COLO668 (cell line): ENCODE data around the gene GNAO1.
A peak's percentile ranks its signal among the peaks of the same experiment; 100 is the strongest.

ENCODE experiments used
- DNase-seq: peaks from one replicate; lab custom pipeline; 2025; ENCODE audit not compliant: unreplicated experiment; lab: John Stamatoyannopoulos, UW

Gene GNAO1

DNA sequence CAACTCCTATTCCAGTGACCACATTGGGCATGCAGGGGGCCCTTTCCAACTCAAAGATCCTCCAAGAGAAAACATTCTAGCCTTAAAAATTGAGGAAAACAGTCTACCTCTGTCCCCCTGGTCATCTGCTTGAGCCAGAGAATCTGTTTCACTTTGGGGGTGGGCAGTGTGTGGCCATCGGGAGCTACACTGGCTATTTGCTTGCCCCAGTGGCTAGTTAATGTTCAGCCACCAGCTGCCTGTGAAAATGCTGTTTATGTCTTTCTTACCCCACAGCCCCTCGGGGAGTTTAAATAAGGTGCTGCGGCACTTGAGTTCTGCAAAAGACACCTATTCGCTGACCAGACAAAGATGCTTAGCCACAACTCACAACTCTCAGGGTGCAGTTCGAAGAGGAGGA is 43.4 kb downstream of the GNAO1 start:
- DNase-seq: no peak

- no peak for DNase-seq
Observed at GRCh38 chr16:56237451-56237930, 46.2 kb downstream of the GNAO1 start.

- no peak for DNase-seq
Observed at GRCh38 chr16:56238188-56238587, 46.9 kb downstream of the GNAO1 start.

- DNase-seq: no peak
Observed at GRCh38 chr16:56241596-56241995, 50.3 kb downstream of the GNAO1 start.

DNA sequence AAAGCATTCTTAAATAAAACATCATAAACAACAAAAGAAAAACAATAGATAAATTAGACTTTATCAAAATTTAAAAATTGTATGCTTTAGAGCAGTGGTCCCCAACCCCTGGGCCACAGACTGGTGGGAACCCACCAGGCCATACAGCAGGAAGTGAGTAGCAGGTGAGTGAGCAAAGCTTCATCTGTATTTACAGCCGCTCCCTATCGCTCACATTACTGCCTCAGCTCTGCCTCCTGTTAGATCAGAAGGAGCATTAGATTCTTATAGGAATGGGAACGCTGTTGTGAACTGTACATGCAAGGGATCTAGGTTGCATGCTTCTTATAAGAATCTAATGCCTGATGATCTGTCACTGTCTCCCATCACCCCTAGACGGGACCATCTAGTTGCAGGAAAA is 51.5 kb downstream of the GNAO1 start:
- DNase-seq: no peak

GRCh38 chr16:56244612-56245011 is 53.3 kb downstream of the GNAO1 start:
- DNase-seq: no peak

GRCh38 chr16:56245197-56245596 is 53.9 kb downstream of the GNAO1 start:
- no peak for DNase-seq

- DNase-seq: no peak
Observed at GRCh38 chr16:56246051-56246817, 54.9 kb downstream of the GNAO1 start.

DNA sequence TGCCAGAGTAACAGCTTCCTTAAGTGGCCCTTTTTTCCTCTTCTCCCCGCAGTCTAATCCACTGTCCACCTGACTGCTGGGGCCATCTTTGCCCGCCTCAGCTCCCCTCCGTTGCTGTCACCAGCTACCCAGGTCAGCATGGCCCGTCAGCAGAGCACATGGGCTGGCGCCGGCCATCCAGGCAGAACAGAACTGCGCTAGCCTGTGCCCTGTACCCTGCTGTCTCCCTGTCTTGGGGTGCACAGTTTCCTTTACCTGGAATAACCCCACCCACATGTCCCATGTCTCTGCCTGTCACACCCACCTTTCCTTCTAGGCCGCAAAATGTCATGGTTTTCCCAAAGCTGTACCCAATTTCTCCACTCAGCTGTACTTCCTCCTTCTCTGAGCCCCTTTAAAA is 55.7 kb downstream of the GNAO1 start:
- no peak for DNase-seq

GRCh38 chr16:56247808-56248207 is 56.5 kb downstream of the GNAO1 start:
- DNase-seq: no peak

DNA sequence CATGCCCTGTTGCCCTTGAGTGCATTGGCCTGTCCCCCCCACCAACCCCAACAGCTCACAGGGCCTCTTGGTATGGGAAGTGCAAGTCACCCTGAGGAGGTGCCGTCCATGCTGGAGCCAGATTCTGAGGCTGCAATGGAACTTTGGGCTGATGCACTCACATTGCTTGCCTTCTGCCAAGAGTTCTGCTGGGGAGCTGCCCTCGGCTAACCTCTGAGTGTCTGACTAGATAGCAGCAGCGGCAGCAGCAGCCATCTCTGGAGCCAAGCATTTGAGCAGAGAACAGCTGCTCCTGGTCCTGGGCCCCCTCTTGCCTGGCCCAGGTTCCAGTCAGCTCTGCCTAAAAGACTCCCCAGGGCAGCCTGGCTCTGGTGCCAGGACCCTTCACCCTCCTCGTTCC is 61.5 kb downstream of the GNAO1 start:
- no peak for DNase-seq

GRCh38 chr16:56255904-56256303 is 64.6 kb downstream of the GNAO1 start:
- no peak for DNase-seq

GRCh38 chr16:56257239-56257638 is 66.0 kb downstream of the GNAO1 start:
- no peak for DNase-seq

- DNase-seq: no peak
Observed at GRCh38 chr16:56257666-56258342, 66.5 kb downstream of the GNAO1 start.

DNA sequence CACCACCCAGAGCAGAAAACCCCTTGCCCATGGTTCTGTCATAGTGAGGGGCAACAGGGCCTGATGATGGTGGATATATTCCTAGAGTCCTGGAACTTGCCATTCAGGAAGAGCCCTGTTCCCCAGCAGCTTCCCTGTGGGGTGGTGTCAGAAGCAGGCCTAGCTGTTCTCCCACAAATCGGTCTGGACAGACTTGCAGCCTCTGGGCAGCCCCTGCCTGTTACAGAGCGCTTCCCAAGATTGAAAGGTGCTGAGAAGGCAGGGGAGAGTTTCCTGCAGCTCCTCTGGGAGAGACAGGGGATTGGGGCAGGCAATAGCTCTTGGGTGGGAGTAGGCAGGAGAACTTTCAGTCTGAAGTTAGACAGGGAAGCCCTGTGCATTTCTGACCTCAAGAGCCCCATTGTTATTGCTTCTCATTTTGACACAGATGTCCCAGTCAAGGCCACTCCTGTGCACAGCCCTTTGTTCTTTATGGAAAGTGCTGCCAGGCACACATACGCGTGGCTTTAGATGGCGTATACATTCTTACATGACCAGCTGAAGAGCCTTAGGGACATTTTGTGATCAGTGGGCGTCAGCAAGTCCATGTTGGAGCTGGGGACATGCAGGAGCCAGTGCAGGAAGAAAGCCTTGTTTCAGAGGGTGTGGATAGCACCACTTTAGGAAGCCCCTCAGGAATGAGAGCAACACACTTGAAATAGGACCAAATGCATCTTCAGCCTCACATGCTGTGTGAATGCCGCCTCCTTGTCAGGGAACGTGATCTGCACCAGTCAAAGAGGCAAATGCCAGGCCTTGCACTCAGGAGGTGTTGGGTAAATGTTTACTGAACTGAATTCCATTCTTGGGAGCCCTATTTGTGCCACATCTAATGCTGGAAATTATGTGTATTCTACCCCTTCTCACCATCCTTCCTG is 67.5 kb downstream of the GNAO1 start:
- DNase-seq: no peak

DNA sequence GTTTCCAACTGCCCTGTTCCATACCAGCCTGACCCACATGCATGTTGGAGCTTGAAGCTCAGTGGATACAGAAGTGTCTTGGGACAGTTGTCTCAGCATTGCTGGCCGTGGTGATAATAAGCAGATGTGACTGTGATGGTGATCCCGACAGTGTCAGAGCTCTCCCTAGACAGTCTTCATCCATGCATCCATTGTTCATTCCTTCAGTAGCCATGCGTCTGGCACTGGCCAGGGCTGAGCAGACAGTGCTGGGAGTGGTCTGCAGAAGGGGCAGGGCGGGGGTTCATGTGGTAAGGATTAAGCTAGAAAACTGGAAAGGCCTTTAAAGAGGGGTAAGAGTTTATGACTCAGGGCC is 68.1 kb downstream of the GNAO1 start:
- DNase-seq: no peak

GRCh38 chr16:56260378-56261160 is 69.3 kb downstream of the GNAO1 start:
- DNase-seq: no peak

GRCh38 chr16:56261656-56262055 is 70.4 kb downstream of the GNAO1 start:
- no peak for DNase-seq

DNA sequence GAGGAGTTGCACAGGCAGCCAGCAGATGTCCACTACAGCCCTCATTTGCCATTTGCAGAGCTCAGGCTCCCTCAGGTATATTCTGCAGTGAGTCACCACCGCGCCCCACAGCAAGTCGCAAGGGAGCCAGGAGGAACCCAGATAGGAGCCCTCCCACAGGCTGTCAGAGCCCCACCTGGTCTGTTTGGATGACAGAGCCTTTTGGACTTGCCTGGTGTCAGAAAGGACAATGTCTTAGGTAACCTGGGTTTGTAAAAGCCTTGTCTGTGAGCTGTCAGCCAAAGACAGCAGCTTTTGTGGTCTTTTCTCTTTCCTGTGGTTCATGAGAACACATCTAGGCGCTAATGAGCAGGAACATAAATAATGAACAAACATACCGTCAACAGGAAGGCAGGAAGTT is 70.9 kb downstream of the GNAO1 start:
- peak; percentile 37 for DNase-seq

DNA sequence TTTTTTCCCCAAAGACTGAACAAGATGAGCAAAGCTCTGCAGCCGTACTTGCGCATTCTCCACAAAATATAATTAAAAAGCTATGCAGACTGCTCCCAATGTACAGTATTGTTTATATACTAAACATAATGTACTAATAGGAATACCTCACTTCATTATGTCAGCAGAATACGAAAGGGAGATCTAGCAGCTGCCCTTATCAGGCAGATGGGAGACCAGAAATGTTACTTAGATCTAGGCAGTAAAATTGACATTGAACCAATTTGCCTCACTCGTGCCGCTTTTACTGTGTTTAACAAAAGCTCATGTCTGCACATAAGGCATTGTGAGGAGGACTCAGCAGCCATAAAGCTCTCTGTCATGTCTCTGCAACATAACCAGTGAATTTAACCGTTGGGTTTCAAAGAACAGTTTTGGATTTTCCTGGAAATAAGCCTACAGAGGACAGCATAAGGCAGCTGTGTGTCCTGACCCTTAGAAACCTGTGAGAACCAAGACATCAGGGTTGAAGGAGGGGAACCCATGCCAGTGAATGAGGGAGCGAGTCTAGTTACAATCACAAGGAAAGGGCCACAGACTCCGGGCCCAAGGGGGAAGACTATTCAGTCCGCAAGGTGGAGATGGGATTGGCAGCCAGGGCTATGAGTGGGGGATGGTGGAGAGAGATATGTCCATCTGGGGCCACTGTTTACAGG is 71.4 kb downstream of the GNAO1 start:
- DNase-seq: no peak
